ENCODE data around the gene TPRG1L.

DNA sequence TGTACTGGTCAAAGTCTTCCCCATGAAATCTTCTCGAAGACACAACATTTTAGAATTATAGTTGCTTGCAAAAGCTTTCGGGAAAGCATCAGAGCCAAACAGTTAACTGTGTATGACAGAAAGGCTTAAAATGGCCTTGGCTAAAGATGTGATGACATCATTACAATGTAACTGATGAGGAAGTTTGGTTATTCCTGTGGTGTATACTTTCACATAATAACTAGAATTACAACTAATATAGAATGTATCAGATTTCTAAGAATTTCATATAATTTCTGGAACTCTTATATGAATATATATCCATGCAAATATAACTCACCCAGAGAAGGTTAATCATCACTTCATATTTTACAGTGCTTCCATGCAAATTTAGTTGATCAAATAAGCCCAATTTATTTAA, 35.9 kb downstream of the TPRG1L start:
- TF ChIP-seq, protein P1, sequence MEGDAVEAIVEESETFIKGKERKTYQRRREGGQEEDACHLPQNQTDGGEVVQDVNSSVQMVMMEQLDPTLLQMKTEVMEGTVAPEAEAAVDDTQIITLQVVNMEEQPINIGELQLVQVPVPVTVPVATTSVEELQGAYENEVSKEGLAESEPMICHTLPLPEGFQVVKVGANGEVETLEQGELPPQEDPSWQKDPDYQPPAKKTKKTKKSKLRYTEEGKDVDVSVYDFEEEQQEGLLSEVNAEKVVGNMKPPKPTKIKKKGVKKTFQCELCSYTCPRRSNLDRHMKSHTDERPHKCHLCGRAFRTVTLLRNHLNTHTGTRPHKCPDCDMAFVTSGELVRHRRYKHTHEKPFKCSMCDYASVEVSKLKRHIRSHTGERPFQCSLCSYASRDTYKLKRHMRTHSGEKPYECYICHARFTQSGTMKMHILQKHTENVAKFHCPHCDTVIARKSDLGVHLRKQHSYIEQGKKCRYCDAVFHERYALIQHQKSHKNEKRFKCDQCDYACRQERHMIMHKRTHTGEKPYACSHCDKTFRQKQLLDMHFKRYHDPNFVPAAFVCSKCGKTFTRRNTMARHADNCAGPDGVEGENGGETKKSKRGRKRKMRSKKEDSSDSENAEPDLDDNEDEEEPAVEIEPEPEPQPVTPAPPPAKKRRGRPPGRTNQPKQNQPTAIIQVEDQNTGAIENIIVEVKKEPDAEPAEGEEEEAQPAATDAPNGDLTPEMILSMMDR (IDR thresholded peaks at IDR 0.05; ENCODE audit: insufficient read depth, low read depth, low read length): no peak
- no peak for TF ChIP-seq EZH2 (IDR thresholded peaks at IDR 0.05; ENCODE audit: insufficient read depth, low read length)
